Bronchial epithelial cell (primary cell): ENCODE results near the gene EXOC1. TPM values are rescaled to one million over a fixed set of nuclear protein-coding genes. Genes with fewer than 3 reads are reported as not detected.
A peak's percentile ranks its signal among the peaks of the same experiment; 100 is the strongest.

Source experiments
- DNase-seq: peaks from one replicate; pipeline ENCODE4 v3.0.0-alpha.2; 2010; ENCODE audit warnings: low read depth
- FAIRE-seq: peaks from 2 replicates; lab custom pipeline; 2011; peaks lifted over from hg19 to GRCh38; lab: Jason Lieb, UNC
- H3K27me3 ChIP-seq: 2 replicates; pipeline ENCODE4 v1.5.1; 2011; ENCODE audit warnings: low read length; ENCODE audit not compliant: control insufficient read depth, insufficient read depth
- H3K36me3 ChIP-seq: 2 replicates; pipeline ENCODE4 v1.5.1; 2011; ENCODE audit warnings: low read length; ENCODE audit not compliant: control insufficient read depth, insufficient read depth
- H3K4me3 ChIP-seq: 2 replicates; pipeline ENCODE4 v1.5.1; 2011; ENCODE audit warnings: mild to moderate bottlenecking, low read depth, low read length, control low read depth
- CTCF ChIP-seq: IDR thresholded peaks from 2 replicates; pipeline ENCODE4 v1.5.1; 2011; ENCODE audit warnings: mild to moderate bottlenecking, moderate library complexity, low read length, control low read depth, inconsistent platforms; ENCODE audit not compliant: insufficient read depth, severe bottlenecking
- total RNA-seq: library from RNA; depleted of rRNA; stranded (reverse); fragments of >200 nt; gene quantifications from 2 replicates; pipeline ENCODE4 v1.2.1, GENCODE V29; 2014

The EXOC1 gene
- total RNA-seq, 1 donor from 2014 or later, result 36.9 TPM

- no peak for DNase-seq
- no peak for TF ChIP-seq CTCF
- FAIRE-seq, result no peak
- Histone ChIP-seq H3K27me3 (no peaks in the 10 kb centered on the region), H3K4me3 (no peak overlapping the region), H3K36me3 (no peaks in the 10 kb centered on the region)
These were observed 86.0 kb downstream of the EXOC1 start for GRCh38 chr4:55939421-55939820.

DNA sequence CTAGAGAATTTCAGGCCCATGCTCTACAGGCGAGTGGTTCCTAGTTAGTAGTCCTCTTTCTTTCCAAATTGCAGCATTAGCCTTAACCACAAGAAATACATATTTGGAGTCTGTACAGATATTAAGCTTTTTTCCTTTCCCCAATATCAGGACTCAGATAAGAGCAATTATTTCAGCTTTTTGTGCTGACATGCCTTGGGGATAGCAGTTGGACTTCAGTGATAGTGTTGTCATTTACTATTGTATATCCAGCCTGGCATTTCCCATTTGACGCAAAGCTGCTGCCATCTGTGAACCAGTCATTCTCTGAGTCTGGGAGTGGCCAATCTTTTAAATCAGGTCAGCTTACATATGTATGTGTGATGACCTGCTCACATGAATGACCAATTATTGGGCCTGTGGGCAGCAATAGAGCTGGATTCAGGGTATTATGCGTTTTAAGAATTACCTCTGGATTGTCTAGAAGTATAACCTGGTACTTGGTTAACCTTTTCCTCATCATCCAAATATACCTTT, 88.5 kb downstream of the EXOC1 start:
- Histone ChIP-seq H3K27me3 (no peaks in the 10 kb centered on the region), H3K4me3 (no peak overlapping the region), H3K36me3 (no peaks in the 10 kb centered on the region)
- FAIRE-seq (no peak), DNase-seq (no peak)
- TF ChIP-seq CTCF, result no peak

- FAIRE-seq (no peak), DNase-seq (no peak)
- Histone ChIP-seq H3K27me3 (no peaks in the 10 kb centered on the region), H3K36me3 (no peaks in the 10 kb centered on the region), H3K4me3 (no peak overlapping the region)
- no peak for TF ChIP-seq CTCF
These were observed 93.9 kb downstream of the EXOC1 start for GRCh38 chr4:55947254-55947882.

DNA sequence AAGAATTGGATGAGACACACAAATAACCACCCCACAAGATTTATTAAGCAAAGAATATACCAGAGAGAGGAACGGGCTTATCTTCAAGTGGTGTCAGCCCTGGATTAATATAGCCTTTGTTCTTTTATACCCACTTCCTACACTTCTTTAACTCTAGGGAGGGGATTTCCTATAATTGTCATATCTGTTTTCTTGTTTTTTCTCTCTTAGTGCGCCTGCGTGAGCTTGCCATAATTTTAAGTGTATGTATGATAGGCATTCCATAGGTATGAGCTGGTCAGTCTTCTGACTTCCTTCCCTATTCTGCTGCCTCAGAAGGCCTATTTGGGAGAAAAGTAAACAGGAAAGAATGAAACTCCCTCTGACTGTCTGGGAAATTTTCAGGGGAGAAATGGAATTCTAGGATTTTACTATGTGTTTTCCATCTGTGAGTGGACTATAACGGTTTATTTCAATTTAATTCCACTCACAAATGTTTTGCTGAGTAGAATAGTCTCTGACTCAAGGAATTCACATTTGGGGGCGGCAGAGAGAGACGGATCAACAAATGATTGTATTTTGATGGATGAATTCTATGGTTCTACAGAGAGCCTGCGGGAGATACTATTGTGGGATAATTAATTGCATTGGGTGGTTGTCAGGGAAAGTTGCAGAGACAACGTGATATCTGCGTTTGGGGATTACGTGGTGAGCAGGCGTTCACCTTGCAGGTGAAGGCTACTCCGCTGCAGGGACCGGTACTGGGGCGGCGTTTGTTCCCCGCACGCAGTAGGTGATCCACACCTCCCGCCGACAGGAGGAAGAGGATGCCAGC, 94.7 kb downstream of the EXOC1 start:
- Histone ChIP-seq H3K27me3 (no peaks in the 10 kb centered on the region), H3K4me3 (peak overlapping the region; percentile 85), H3K36me3 (no peaks in the 10 kb centered on the region)
- DNase-seq (peak; percentile 96), FAIRE-seq (no peak)
- TF ChIP-seq CTCF, result no peak

DNA sequence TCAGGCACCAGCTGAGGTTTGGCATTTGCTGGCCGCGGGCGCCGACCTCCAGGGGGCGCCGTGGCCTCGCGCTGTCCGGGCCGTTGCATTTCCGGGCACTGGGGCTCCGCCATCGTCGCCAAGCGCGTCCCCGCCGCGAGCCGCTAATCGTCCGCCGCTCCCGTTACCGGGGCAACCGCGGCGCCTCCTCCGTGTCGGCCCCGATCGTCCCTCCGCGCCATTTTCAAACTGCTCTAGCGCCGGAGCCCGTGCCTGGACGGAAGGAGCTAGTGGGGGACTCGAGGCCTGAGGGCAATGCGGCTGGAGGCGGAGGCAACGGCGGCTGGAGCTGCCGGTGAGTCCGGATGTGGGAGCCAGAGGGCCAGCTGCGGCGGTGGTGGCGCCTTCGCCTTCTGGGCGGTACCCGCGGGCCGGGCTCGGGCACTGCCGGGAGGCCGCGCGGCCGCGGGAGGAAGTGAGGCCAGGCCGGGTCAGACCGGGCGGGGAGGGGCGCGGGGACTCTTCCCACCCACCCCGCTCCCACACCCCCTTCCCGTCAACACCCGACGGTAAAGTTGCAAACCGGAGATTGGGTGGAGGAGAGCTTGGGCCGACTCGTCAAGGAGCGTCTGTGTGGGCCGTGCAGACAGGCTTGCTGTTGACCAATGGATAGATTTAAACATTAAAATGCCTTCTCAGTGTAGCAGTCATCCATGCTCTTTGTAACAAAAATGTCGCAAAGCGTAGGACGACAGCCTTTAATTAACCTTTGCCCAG, 95.5 kb downstream of the EXOC1 start, which contains the start of gene CEP135:
TSS of gene CEP135 (plus strand) at position 220 of the 756 bp plus-strand sequence. CDS start 3,186 bp downstream, outside the sequence.
- Histone ChIP-seq H3K27me3 (no peaks in the 10 kb centered on the region), H3K36me3 (no peaks in the 10 kb centered on the region), H3K4me3 (peak within 1 kb of the TSS; percentile 85)
- DNase-seq (peak; percentile 76), FAIRE-seq (no peak)
- TF ChIP-seq CTCF, result peak; percentile 98
